Measurements from ENCODE around the gene DMXL2. TPM values are rescaled to one million over a fixed set of nuclear protein-coding genes. Genes with fewer than 3 reads are reported as not detected.
"Not testable (repeated sequence)": the region's sequence is repeated elsewhere in the genome, so short reads cannot be mapped to it uniquely, and the experiment has no call there.

Gene DMXL2
- total RNA-seq, 1 donor from 2014 or later: 4.6 TPM

GRCh38 chr15:51470512-51470911 is 152.1 kb downstream of the DMXL2 start:
- H3K4me1 Mint-ChIP-seq: no peaks in the 10 kb centered on the region
- H3K4me3 Mint-ChIP-seq: no peak overlapping the region
- H3K27ac Mint-ChIP-seq: no peak overlapping the region
- H3K27me3 Mint-ChIP-seq: no peaks in the 10 kb centered on the region
- no peaks in the 10 kb centered on the region for H3K9me3 Mint-ChIP-seq
- intact Hi-C loops (cut with micrococcal nuclease): no loop called here
- H3K36me3 Mint-ChIP-seq (ENCODE audit: low read depth): no peaks in the 10 kb centered on the region
- DNase-seq: no peak

DNA sequence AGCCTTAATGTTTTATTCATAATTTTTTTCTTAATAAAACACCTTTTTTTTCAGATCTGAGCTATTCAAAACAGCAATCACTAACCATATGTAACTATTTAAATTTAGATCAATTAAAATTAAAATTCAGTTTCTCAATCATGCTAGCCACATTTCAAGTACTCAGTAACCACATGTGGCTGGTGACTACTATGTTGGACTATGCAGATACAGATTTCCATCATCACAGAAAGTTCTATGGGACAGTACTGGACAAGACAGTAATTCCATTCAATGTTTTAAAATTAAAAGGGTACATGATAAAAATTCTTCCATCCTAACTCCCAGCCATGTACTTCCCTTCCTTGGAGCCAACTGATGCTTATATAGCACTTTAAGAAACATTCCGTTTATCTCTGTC is 161.8 kb downstream of the DMXL2 start:
- no peaks in the 10 kb centered on the region for H3K27me3 Mint-ChIP-seq
- no peaks in the 10 kb centered on the region for H3K4me1 Mint-ChIP-seq
- no peaks in the 10 kb centered on the region for H3K9me3 Mint-ChIP-seq
- H3K36me3 Mint-ChIP-seq (ENCODE audit: low read depth): no peaks in the 10 kb centered on the region
- intact Hi-C loops (cut with micrococcal nuclease): no loop called here
- H3K4me3 Mint-ChIP-seq: no peak overlapping the region
- DNase-seq: no peak
- H3K27ac Mint-ChIP-seq: no peak overlapping the region

GRCh38 chr15:51450001-51450400 is 172.6 kb downstream of the DMXL2 start:
- Mint-ChIP-seq H3K4me3 (no peak overlapping the region), H3K27ac (no peak overlapping the region), H3K9me3 (no peaks in the 10 kb centered on the region), H3K27me3 (no peaks in the 10 kb centered on the region), H3K4me1 (no peaks in the 10 kb centered on the region), H3K36me3 (ENCODE audit: low read depth) (no peaks in the 10 kb centered on the region)
- no peak for DNase-seq
- intact Hi-C loops (cut with micrococcal nuclease): no loop called here

- no peaks in the 10 kb centered on the region for H3K36me3 Mint-ChIP-seq (ENCODE audit: low read depth)
- H3K9me3 Mint-ChIP-seq: peaks cover 3% of the 10 kb centered on the region
- DNase-seq: no peak
- no peaks in the 10 kb centered on the region for H3K4me1 Mint-ChIP-seq
- no peak overlapping the region for H3K27ac Mint-ChIP-seq
- intact Hi-C loops (cut with micrococcal nuclease): no loop called here
- no peaks in the 10 kb centered on the region for H3K27me3 Mint-ChIP-seq
- H3K4me3 Mint-ChIP-seq: no peak overlapping the region
Measured at GRCh38 chr15:51448622-51449399, 173.8 kb downstream of the DMXL2 start.

DNA sequence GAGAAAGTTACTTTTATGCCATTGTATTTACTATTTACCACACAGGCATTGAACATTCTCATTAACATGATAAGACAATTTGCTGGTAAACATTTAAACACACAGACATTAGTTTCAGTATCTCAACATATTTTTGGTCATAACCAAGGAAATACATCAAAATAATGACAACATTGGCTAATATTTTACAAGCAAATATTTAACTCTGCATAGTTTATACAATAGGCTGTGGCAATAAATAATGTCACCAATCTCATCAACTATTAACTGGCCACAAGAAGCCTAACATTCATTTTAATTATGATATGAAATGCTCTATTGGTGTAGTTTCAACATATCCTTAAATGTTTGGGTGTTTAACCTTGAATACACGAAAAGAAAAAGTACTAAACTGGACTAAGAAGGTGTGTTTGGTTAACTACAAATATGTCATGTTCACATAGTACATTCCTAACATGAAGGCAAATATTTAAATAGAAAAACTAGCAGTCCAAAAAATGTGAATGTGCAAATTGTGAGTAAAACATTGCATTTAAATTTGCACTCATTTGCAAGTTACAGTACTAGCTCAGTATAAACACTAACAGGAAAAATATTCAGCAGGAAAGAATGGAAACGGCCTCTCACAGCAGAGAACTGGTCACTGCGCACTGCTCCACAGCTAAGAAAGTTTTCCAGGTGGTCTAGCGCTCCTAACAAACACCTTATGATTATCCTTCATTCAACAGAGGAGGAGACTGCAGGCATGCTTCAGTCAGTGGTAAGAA is 174.5 kb downstream of the DMXL2 start:
- DNase-seq: no peak
- H3K9me3 Mint-ChIP-seq: peaks cover 3% of the 10 kb centered on the region
- no peaks in the 10 kb centered on the region for H3K4me1 Mint-ChIP-seq
- H3K36me3 Mint-ChIP-seq (ENCODE audit: low read depth): no peaks in the 10 kb centered on the region
- no peak overlapping the region for H3K4me3 Mint-ChIP-seq
- H3K27ac Mint-ChIP-seq: no peak overlapping the region
- intact Hi-C loops (cut with micrococcal nuclease): no loop called here
- H3K27me3 Mint-ChIP-seq: no peaks in the 10 kb centered on the region

- H3K36me3 Mint-ChIP-seq (ENCODE audit: low read depth); H3K27me3 Mint-ChIP-seq; H3K4me1 Mint-ChIP-seq; DNase-seq; intact Hi-C loops (cut with micrococcal nuclease); H3K27ac Mint-ChIP-seq; H3K9me3 Mint-ChIP-seq; H3K4me3 Mint-ChIP-seq: not testable (repeated sequence)
Measured at GRCh38 chr15:51446029-51446744, 176.4 kb downstream of the DMXL2 start.

DNA sequence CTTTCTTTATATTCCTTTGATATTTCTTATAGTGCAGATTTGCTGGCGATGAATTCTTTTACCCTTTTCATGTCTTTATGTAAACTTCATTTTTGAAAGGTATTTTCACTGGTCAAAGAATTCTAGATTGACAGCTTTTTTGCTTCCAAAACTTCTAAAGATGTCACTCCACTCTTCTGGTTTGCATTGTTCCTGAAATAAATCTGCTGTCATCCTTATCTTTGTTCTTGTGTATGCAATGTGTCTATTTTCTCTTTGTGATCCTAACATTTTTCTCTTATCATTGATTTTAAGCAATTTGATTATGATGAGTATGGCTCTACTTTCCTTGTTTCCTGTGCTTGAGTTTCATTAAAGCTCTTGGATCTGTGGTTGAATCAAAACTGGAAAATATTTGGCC is 177.8 kb downstream of the DMXL2 start:
- H3K27me3 Mint-ChIP-seq: no peaks in the 10 kb centered on the region
- DNase-seq: no peak
- H3K4me3 Mint-ChIP-seq: no peak overlapping the region
- H3K36me3 Mint-ChIP-seq (ENCODE audit: low read depth): no peaks in the 10 kb centered on the region
- intact Hi-C loops (cut with micrococcal nuclease): no loop called here
- no peak overlapping the region for H3K27ac Mint-ChIP-seq
- H3K9me3 Mint-ChIP-seq: peaks cover 3% of the 10 kb centered on the region
- H3K4me1 Mint-ChIP-seq: no peaks in the 10 kb centered on the region

- DNase-seq: no peak
- H3K36me3 Mint-ChIP-seq (ENCODE audit: low read depth): no peaks in the 10 kb centered on the region
Measured at GRCh38 chr15:51444112-51444511, 178.5 kb downstream of the DMXL2 start.

DNA sequence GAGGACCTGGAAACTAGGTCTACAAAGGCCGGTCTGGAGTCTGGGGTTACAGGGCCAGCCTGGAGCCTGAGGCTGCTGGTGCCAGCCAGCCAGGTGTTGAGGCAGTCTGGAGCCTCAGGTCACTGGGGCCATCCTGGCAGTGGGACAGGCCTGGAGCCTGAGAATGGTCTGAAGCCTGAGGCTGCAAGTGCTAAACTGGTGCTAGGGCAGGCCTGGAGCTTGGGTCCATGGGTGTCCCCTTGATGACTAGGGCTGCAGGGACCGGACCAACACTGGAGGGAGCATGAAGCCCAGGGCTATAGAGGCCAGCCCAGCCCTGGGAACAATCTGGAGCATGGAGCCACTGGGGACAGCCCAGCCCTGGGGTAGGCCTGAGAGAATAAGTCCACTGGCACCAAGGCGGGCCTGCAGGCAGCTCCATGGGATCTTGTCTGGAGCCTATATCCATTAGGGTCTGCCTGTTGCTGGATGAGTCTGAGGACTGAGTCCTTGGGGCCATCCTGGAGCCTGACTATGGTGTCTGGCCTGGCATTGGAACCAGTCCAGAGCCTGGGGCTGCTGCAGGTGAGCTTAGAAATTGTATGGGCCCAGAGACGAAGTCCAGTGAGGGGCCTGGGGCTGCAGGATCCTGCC is 179.2 kb downstream of the DMXL2 start:
- H3K36me3 Mint-ChIP-seq (ENCODE audit: low read depth): no peaks in the 10 kb centered on the region
- no peak for DNase-seq
- no peak overlapping the region for H3K27ac Mint-ChIP-seq
- H3K4me3 Mint-ChIP-seq: no peak overlapping the region
- peaks cover 2% of the 10 kb centered on the region for H3K27me3 Mint-ChIP-seq
- intact Hi-C loops (cut with micrococcal nuclease): no loop called here
- H3K4me1 Mint-ChIP-seq: no peaks in the 10 kb centered on the region
- H3K9me3 Mint-ChIP-seq: peaks cover 3% of the 10 kb centered on the region

More at GRCh38 chr15:51444112-51444511, 178.5 kb downstream of the DMXL2 start:
- Mint-ChIP-seq H3K27ac (no peak overlapping the region), H3K4me3 (no peak overlapping the region), H3K9me3 (peaks cover 3% of the 10 kb centered on the region), H3K4me1 (no peaks in the 10 kb centered on the region), H3K27me3 (peaks cover 2% of the 10 kb centered on the region)
- intact Hi-C loops (cut with micrococcal nuclease): no loop called here

GRCh38 chr15:51438526-51438925 is 184.0 kb downstream of the DMXL2 start:
- Mint-ChIP-seq H3K27ac (no peak overlapping the region), H3K4me3 (no peak overlapping the region), H3K27me3 (peaks cover 15% of the 10 kb centered on the region), H3K4me1 (no peaks in the 10 kb centered on the region), H3K36me3 (ENCODE audit: low read depth) (no peaks in the 10 kb centered on the region), H3K9me3 (peaks cover 4% of the 10 kb centered on the region)
- no peak for DNase-seq
- intact Hi-C loops (cut with micrococcal nuclease): no loop called here

GRCh38 chr15:51425517-51426040 is 197.0 kb downstream of the DMXL2 start:
- Mint-ChIP-seq H3K4me3 (no peak overlapping the region), H3K36me3 (ENCODE audit: low read depth) (no peaks in the 10 kb centered on the region), H3K27ac (no peak overlapping the region), H3K4me1 (no peaks in the 10 kb centered on the region), H3K9me3 (no peaks in the 10 kb centered on the region), H3K27me3 (peaks cover 3% of the 10 kb centered on the region)
- intact Hi-C loops (cut with micrococcal nuclease): no loop called here
- no peak for DNase-seq

- intact Hi-C loops (cut with micrococcal nuclease): no loop called here
- no peaks in the 10 kb centered on the region for H3K36me3 Mint-ChIP-seq (ENCODE audit: low read depth)
- no peak overlapping the region for H3K27ac Mint-ChIP-seq
- H3K4me3 Mint-ChIP-seq: no peak overlapping the region
- no peaks in the 10 kb centered on the region for H3K9me3 Mint-ChIP-seq
- H3K27me3 Mint-ChIP-seq: peaks cover 3% of the 10 kb centered on the region
- DNase-seq: no peak
- no peaks in the 10 kb centered on the region for H3K4me1 Mint-ChIP-seq
Measured at GRCh38 chr15:51424780-51425179, 197.8 kb downstream of the DMXL2 start.

DNA sequence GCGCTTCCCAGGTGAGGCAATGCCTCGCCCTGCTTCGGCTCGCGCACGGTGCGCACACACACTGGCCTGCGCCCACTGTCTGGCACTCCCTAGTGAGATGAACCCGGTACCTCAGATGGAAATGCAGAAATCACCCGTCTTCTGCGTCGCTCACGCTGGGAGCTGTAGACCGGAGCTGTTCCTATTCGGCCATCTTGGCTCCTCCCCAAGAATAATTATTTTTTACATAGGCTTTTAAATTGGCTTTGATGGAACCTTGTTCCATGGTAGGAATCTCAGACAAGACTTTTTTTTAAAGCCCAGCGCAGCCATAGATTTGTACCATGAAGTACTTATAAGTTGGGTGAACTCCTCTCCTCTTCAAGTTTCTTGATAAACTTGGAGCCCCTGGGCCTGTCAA is 199.5 kb downstream of the DMXL2 start:
- H3K27me3 Mint-ChIP-seq; H3K36me3 Mint-ChIP-seq (ENCODE audit: low read depth); H3K9me3 Mint-ChIP-seq; H3K27ac Mint-ChIP-seq; DNase-seq; intact Hi-C loops (cut with micrococcal nuclease); H3K4me3 Mint-ChIP-seq; H3K4me1 Mint-ChIP-seq: not testable (repeated sequence)

All from activated CD4-positive, alpha-beta T cell treated with anti-CD3 and anti-CD28 coated beads, Interleukin-2, amount 10 ng/mL, durations not matched to agents 24 days and 14 days (primary cell).